Measurements from ENCODE around the gene HOXB7.

DNA sequence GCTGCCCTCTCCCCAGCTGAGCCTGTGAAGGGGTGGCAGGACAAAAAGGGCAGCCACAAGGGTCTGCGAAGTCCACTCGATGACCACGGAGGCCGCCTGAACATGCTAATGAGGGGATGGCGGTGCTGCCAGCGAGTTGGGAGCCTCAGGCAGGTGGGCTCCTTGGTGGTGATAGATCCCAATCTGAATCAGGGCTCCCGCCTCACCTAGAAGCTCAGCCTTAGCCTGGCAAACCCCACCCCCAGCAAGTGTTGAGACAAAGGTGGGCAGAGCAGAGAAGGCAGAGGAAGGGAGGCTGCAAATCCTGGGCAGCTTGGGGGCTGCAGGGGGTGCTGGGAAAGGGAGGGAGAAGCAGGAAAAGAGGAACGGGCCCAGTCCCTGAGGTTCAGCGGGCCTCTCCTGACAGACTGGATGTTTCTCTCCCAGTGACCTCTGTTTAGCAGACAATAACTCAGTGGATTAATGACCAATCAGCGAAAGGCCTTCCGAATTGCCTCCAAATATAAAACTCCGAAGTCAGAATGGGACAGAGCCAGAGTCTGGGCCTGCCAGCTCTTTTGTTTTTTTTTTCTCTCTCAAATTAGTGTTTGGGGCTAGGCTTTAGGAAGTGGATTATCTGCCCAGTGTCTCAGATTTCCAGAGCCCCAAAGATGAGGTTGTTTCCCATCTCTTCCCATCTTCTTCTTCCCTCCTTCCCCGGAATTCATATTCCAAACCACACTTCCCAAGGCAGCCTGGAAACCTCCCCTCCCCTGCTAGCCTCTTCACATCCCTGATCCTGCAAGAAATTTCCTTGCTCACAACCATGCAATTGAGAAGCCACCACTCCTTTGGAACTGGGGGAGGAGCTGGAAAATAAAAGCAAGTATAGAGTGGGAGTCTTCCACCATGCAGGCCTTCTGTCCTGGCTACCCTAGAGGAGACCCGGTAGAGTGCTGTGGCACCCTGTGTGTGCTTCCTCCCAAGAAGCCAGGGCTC is 50.7 kb downstream of the HOXB7 start:
- TF ChIP-seq, protein P1, sequence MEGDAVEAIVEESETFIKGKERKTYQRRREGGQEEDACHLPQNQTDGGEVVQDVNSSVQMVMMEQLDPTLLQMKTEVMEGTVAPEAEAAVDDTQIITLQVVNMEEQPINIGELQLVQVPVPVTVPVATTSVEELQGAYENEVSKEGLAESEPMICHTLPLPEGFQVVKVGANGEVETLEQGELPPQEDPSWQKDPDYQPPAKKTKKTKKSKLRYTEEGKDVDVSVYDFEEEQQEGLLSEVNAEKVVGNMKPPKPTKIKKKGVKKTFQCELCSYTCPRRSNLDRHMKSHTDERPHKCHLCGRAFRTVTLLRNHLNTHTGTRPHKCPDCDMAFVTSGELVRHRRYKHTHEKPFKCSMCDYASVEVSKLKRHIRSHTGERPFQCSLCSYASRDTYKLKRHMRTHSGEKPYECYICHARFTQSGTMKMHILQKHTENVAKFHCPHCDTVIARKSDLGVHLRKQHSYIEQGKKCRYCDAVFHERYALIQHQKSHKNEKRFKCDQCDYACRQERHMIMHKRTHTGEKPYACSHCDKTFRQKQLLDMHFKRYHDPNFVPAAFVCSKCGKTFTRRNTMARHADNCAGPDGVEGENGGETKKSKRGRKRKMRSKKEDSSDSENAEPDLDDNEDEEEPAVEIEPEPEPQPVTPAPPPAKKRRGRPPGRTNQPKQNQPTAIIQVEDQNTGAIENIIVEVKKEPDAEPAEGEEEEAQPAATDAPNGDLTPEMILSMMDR (IDR thresholded peaks at IDR 0.05): no peak
- no peak for TF ChIP-seq POLR2A (IDR thresholded peaks at IDR 0.05)

All from Peyer's patch (tissue), 4 donors.